HG03558 (cell line): ENCODE data around the gene SAMD14.

Experiments used
- ATAC-seq: cut with Tn5 transposase; IDR thresholded peaks from one replicate; pipeline ENCODE4 v1.9.1; 2021; ENCODE audit warnings: moderate number of reproducible peaks; ENCODE audit not compliant: unreplicated experiment; ENCODE audit errors: extremely low read depth

SAMD14 gene

GRCh38 chr17:50149417-50150353, 19.7 kb upstream of the SAMD14 start:
- ATAC-seq, result no peak

- no peak for ATAC-seq
Observed at GRCh38 chr17:50149091-50149416, 19.1 kb upstream of the SAMD14 start.

- ATAC-seq, result no peak
Observed at GRCh38 chr17:50148226-50149090, 18.5 kb upstream of the SAMD14 start.

GRCh38 chr17:50147841-50148225, 17.9 kb upstream of the SAMD14 start:
- no peak for ATAC-seq

GRCh38 chr17:50146927-50147665, 17.1 kb upstream of the SAMD14 start:
- ATAC-seq, result no peak

- no peak for ATAC-seq
Observed at GRCh38 chr17:50146230-50146926, 16.4 kb upstream of the SAMD14 start.

- ATAC-seq, result no peak
Observed at GRCh38 chr17:50145532-50146229, 15.7 kb upstream of the SAMD14 start.

GRCh38 chr17:50144845-50145531, 15.0 kb upstream of the SAMD14 start:
- no peak for ATAC-seq

GRCh38 chr17:50144355-50144754, 14.4 kb upstream of the SAMD14 start:
- ATAC-seq, result no peak

- no peak for ATAC-seq
Observed at GRCh38 chr17:50143461-50144176, 13.7 kb upstream of the SAMD14 start.

- ATAC-seq, result no peak
Observed at GRCh38 chr17:50141745-50142110, 11.8 kb upstream of the SAMD14 start.

- ATAC-seq, result no peak
Observed at GRCh38 chr17:50141026-50141744, 11.2 kb upstream of the SAMD14 start.

GRCh38 chr17:50139950-50140885, 10.3 kb upstream of the SAMD14 start:
- no peak for ATAC-seq

- no peak for ATAC-seq
Observed at GRCh38 chr17:50139185-50139783, 9.3 kb upstream of the SAMD14 start.

GRCh38 chr17:50137042-50137441, 7.1 kb upstream of the SAMD14 start:
- ATAC-seq, result no peak

- ATAC-seq, result no peak
Observed at GRCh38 chr17:50136096-50136687, 6.2 kb upstream of the SAMD14 start.
